Forelimb muscle (tissue), 1 donor: ENCODE results near the gene CYP2W1. TPM values are rescaled to one million over a fixed set of nuclear protein-coding genes. Genes with fewer than 3 reads are reported as not detected.

Experiments used
- DNase-seq: peaks from one replicate; pipeline ENCODE4 v3.0.0-alpha.2; 2013; ENCODE audit warnings: low read depth
- polyA plus RNA-seq: library from polyadenylated mRNA; unstranded; fragments of 120-200 nt; gene quantifications from one replicate; pipeline ENCODE4 v1.2.1, GENCODE V29; 2013; ENCODE audit not compliant: insufficient read length

The CYP2W1 gene
- polyA plus RNA-seq, 1 donor = 0.59 TPM

GRCh38 chr7:982511-983003 lies 424 bp upstream of the CYP2W1 start:
- DNase-seq = no peak

- DNase-seq = no peak
Measured at GRCh38 chr7:983616-984071, 663 bp downstream of the CYP2W1 start.

- no peak for DNase-seq
Measured at GRCh38 chr7:984361-985126, 1.6 kb downstream of the CYP2W1 start.

- no peak for DNase-seq
Measured at GRCh38 chr7:985127-985416, 2.1 kb downstream of the CYP2W1 start.

GRCh38 chr7:985915-986741 lies 3.1 kb downstream of the CYP2W1 start:
- DNase-seq = no peak

GRCh38 chr7:986766-987751 lies 4.1 kb downstream of the CYP2W1 start:
- DNase-seq = no peak

- DNase-seq = no peak
Measured at GRCh38 chr7:987909-988308, 4.9 kb downstream of the CYP2W1 start.

- DNase-seq = no peak
Measured at GRCh38 chr7:988426-988911, 5.5 kb downstream of the CYP2W1 start.

GRCh38 chr7:988963-989529 lies 6.1 kb downstream of the CYP2W1 start:
- no peak for DNase-seq

GRCh38 chr7:990352-990932 lies 7.5 kb downstream of the CYP2W1 start:
- no peak for DNase-seq

GRCh38 chr7:990933-991728 lies 8.2 kb downstream of the CYP2W1 start:
- no peak for DNase-seq

GRCh38 chr7:991729-992656 lies 9.0 kb downstream of the CYP2W1 start:
- DNase-seq = no peak

GRCh38 chr7:992709-993607 lies 10.0 kb downstream of the CYP2W1 start:
- DNase-seq = peak; percentile 83

GRCh38 chr7:994592-995308 lies 11.8 kb downstream of the CYP2W1 start:
- DNase-seq = no peak

- no peak for DNase-seq
Measured at GRCh38 chr7:995571-995970, 12.6 kb downstream of the CYP2W1 start.

GRCh38 chr7:996079-996872 lies 13.3 kb downstream of the CYP2W1 start:
- DNase-seq = no peak
